ENCODE data around the gene FAM3B.

FAM3B gene

DNA sequence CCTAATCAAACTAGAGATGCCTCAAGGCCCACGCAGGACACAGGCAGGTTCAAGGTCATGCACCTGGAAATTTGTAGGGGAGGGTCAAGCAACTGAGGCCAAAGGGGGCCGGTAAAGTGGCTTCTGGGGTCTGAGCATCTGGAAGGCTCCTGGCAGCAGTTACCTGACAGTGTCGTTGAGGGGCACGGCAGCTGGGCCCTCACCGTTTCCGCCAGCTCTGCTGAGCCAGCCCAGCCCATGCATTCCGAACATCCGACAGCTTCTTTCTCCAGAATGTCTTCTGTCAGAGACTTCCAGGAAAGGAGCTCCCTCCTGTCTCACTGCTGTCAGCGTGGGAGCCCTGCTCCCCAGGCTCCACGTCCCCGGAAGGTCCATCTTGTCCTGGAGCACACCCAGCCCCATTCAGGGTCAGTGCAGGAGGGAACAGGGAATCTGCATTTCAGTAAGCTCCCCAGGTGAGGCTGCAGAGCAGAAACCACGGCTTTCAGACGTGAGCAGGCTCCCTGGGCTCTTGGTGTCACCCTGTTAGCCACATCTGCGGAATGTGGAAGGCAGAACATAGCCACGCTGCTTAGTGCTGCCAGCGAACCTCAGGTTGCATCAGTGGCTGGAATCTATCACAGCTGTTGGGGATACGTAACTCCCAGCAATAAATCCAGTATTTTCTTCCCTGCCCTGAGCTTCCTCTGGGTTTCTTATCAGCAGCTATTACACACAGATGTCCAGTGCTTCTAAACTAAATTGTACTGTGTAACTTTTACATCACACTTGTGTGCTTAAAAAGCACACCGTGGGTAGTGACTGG, 36.3 kb upstream of the FAM3B start (continued):
- TF ChIP-seq, protein P1, sequence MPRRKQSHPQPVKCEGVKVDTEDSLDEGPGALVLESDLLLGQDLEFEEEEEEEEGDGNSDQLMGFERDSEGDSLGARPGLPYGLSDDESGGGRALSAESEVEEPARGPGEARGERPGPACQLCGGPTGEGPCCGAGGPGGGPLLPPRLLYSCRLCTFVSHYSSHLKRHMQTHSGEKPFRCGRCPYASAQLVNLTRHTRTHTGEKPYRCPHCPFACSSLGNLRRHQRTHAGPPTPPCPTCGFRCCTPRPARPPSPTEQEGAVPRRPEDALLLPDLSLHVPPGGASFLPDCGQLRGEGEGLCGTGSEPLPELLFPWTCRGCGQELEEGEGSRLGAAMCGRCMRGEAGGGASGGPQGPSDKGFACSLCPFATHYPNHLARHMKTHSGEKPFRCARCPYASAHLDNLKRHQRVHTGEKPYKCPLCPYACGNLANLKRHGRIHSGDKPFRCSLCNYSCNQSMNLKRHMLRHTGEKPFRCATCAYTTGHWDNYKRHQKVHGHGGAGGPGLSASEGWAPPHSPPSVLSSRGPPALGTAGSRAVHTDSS (tag by site-specific recombination; IDR thresholded peaks at IDR 0.05): no peak
- TF ChIP-seq ZNF16 (tag by site-specific recombination; IDR thresholded peaks at IDR 0.05; ENCODE audit: low read depth) (no peak), MZF1 (tag by site-specific recombination; IDR thresholded peaks at IDR 0.05; ENCODE audit: borderline replicate concordance) (no peak), ZNF10 (tag by site-specific recombination; IDR thresholded peaks at IDR 0.05) (no peak), ZNF140 (tag by site-specific recombination; IDR thresholded peaks at IDR 0.05) (no peak)

- TF ChIP-seq SCRT1 (tag by site-specific recombination; IDR thresholded peaks at IDR 0.05; ENCODE audit: borderline replicate concordance) (peak; percentile 63), ZBTB21 (tag by site-specific recombination; IDR thresholded peaks at IDR 0.05) (no peak), ZNF175 (tag by site-specific recombination; IDR thresholded peaks at IDR 0.05) (no peak), ZNF624 (tag by site-specific recombination; IDR thresholded peaks at IDR 0.05) (no peak), ZNF324 (tag by site-specific recombination; IDR thresholded peaks at IDR 0.05) (no peak), ZNF248 (tag by site-specific recombination; IDR thresholded peaks at IDR 0.05) (no peak), SCRT2 (tag by site-specific recombination; IDR thresholded peaks at IDR 0.05) (peak; percentile 84)
- no peak overlapping the region for H3K4me3 ChIP-seq (ENCODE audit: low read depth, low read length)
- ChIA-PET POLR2A (interaction anchor here (1.2 kb wide), 2 partner anchors 178 to 452 kb away, joined by 3 to 5 read pairs; no protein-coding TSS in a partner anchor), CTCF (interaction anchor here (0.7 to 7.0 kb wide), 33 partner anchors 8 to 835 kb away, joined by 3 to 127 read pairs (median 5); no protein-coding TSS in a partner anchor)
- no peak overlapping the region for H3K27ac ChIP-seq (ENCODE audit: extremely low read depth, low read depth, low read length)
- no peaks in the 10 kb centered on the region for H3K9me3 ChIP-seq (ENCODE audit: control insufficient read depth, insufficient read depth, low read depth, low read length)
- peaks cover 3% of the 10 kb centered on the region; the same call in 1 of the 2 replicates for H3K4me1 ChIP-seq (ENCODE audit: control insufficient read depth, insufficient read depth, low read length)
- no peaks in the 10 kb centered on the region for H3K36me3 ChIP-seq (ENCODE audit: control insufficient read depth in 2 of 2, insufficient read depth in 1 of 2, low read length in 2 of 2)
Measured at GRCh38 chr21:41282412-41282811, 34.2 kb upstream of the FAM3B start.

- no peaks in the 10 kb centered on the region for H3K36me3 ChIP-seq (ENCODE audit: control insufficient read depth in 2 of 2, insufficient read depth in 1 of 2, low read length in 2 of 2)
- ChIA-PET CTCF (interaction anchor here (0.5 to 7.0 kb wide), 74 partner anchors 8 to 1096 kb away, joined by 3 to 127 read pairs (median 4); no protein-coding TSS in a partner anchor), POLR2A (interaction anchor here (0.5 to 1.2 kb wide), 6 partner anchors 114 to 1199 kb away, joined by 3 to 5 read pairs (median 4); no protein-coding TSS in a partner anchor)
- no peak overlapping the region for H3K27ac ChIP-seq (ENCODE audit: extremely low read depth, low read depth, low read length)
- H3K4me1 ChIP-seq (ENCODE audit: control insufficient read depth, insufficient read depth, low read length): no peaks in the 10 kb centered on the region
- H3K9me3 ChIP-seq (ENCODE audit: control insufficient read depth, insufficient read depth, low read depth, low read length): no peaks in the 10 kb centered on the region
- H3K4me3 ChIP-seq (ENCODE audit: low read depth, low read length): no peak overlapping the region
- TF ChIP-seq OVOL3 (tag by site-specific recombination; IDR thresholded peaks at IDR 0.05) (0 out of 2 replicates have a peak, but pooled peaks have one; percentile 34), ZNF571 (tag by site-specific recombination; IDR thresholded peaks at IDR 0.05) (no peak), ZNF214 (tag by site-specific recombination; IDR thresholded peaks at IDR 0.05; ENCODE audit: borderline replicate concordance) (no peak), GLIS1 (tag by site-specific recombination; IDR thresholded peaks at IDR 0.05) (no peak), ZNF558 (tag by site-specific recombination; IDR thresholded peaks at IDR 0.05) (no peak), ZFP41 (tag by site-specific recombination; IDR thresholded peaks at IDR 0.05; ENCODE audit: borderline replicate concordance) (no peak), ZNF645 (tag by site-specific recombination; IDR thresholded peaks at IDR 0.05) (no peak), ZNF416 (tag by site-specific recombination; IDR thresholded peaks at IDR 0.05) (no peak), YY2 (tag by site-specific recombination; IDR thresholded peaks at IDR 0.05) (no peak), KLF10 (tag by site-specific recombination; IDR thresholded peaks at IDR 0.05) (no peak), ZFP37 (tag by site-specific recombination; IDR thresholded peaks at IDR 0.05) (no peak), ZNF10 (tag by site-specific recombination; IDR thresholded peaks at IDR 0.05) (no peak), ZNF585B (tag by site-specific recombination; IDR thresholded peaks at IDR 0.05) (peak; percentile 59), ZNF223 (tag by site-specific recombination; IDR thresholded peaks at IDR 0.05) (no peak)
- TF ChIP-seq, protein P2, sequence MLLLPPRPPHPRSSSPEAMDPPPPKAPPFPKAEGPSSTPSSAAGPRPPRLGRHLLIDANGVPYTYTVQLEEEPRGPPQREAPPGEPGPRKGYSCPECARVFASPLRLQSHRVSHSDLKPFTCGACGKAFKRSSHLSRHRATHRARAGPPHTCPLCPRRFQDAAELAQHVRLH (tag by site-specific recombination; IDR thresholded peaks at IDR 0.05): no peak
- TF ChIP-seq, protein P3, sequence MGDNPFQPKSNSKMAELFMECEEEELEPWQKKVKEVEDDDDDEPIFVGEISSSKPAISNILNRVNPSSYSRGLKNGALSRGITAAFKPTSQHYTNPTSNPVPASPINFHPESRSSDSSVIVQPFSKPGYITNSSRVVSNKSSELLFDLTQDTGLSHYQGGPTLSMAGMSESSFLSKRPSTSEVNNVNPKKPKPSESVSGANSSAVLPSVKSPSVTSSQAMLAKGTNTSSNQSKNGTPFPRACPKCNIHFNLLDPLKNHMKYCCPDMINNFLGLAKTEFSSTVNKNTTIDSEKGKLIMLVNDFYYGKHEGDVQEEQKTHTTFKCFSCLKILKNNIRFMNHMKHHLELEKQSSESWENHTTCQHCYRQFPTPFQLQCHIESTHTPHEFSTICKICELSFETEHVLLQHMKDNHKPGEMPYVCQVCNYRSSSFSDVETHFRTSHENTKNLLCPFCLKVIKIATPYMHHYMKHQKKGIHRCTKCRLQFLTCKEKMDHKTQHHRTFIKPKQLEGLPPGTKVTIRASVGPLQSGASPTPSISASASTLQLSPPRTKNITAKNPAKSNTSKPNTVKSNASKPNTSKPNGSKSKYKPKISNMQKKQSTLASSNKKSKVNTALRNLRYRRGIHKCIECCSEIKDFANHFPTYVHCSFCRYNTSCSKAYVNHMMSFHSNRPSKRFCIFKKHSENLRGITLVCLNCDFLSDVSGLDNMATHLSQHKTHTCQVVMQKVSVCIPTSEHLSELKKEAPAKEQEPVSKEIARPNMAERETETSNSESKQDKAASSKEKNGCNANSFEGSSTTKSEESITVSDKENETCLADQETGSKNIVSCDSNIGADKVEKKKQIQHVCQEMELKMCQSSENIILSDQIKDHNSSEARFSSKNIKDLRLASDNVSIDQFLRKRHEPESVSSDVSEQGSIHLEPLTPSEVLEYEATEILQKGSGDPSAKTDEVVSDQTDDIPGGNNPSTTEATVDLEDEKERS (tag by site-specific recombination; IDR thresholded peaks at IDR 0.05): no peak
Measured at GRCh38 chr21:41283211-41283818, 33.3 kb upstream of the FAM3B start.

All from HEK293 (cell line).